PFSK-1 (cell line): ENCODE measurements around the gene ESR1.

Experiments
- POLR2AphosphoS5 ChIP-seq: IDR thresholded peaks from 2 replicates; pipeline ENCODE4 v1.6.1; 2012; ENCODE audit warnings: low read depth, mild to moderate bottlenecking, control low read depth, low read length, moderate library complexity
- REST ChIP-seq, 2 experiments: IDR thresholded peaks; 2 replicates each; pipeline versions ENCODE4 v1.6.1 to v1.8.0; 2011 to 2012; ENCODE audit warnings: low read depth in 2 of 2, low read length in 2 of 2, control low read depth in 1 of 2, inconsistent platforms in 1 of 2, mild to moderate bottlenecking in 1 of 2, moderate library complexity in 1 of 2; ENCODE audit not compliant: insufficient read depth in 1 of 2
- TAF1 ChIP-seq: IDR thresholded peaks from 2 replicates; pipeline ENCODE4 v1.6.1; 2012; ENCODE audit warnings: low read length, control low read depth, borderline replicate concordance; ENCODE audit not compliant: insufficient read depth

- TF ChIP-seq POLR2AphosphoS5 = no peak
- no peak for TF ChIP-seq TAF1
- no peak for TF ChIP-seq REST (IDR thresholded peaks at IDR 0.05; ENCODE audit: insufficient read depth in 1 of 2, low read depth in 2 of 2, low read length in 2 of 2)
Observed at GRCh38 chr6:151850479-151851003, 43.1 kb downstream of the ESR1 start.
